HepG2 (cell line): Measurements from ENCODE around the gene MGAT2. TPM values are rescaled to one million over a fixed set of nuclear protein-coding genes. Genes with fewer than 3 reads are reported as not detected.

Source experiments
- BRCA1 ChIP-seq: sonication (generic); formaldehyde crosslinking; IDR thresholded peaks from 2 replicates; pipeline ENCODE4 v1.4.0; 2020; ENCODE audit warnings: missing genetic modification reagents
- GATAD1 ChIP-seq: IDR thresholded peaks from 2 replicates; pipeline ENCODE4 v1.6.1; 2016; ENCODE audit warnings: missing genetic modification reagents, missing compliant biosample characterization
- HDAC1 ChIP-seq: sonication (generic); formaldehyde crosslinking; IDR thresholded peaks from 2 replicates; pipeline ENCODE4 v1.5.1; 2020; ENCODE audit warnings: mild to moderate bottlenecking, missing genetic modification reagents
- KDM5B ChIP-seq: sonication (generic); formaldehyde crosslinking; IDR thresholded peaks from 2 replicates; pipeline ENCODE4 v1.4.0; 2020; ENCODE audit warnings: missing genetic modification reagents, mild to moderate bottlenecking, borderline replicate concordance
- MIER3 ChIP-seq: IDR thresholded peaks from 2 replicates; pipeline ENCODE4 v1.6.1; 2016; ENCODE audit warnings: missing compliant biosample characterization, borderline replicate concordance
- PHF20 ChIP-seq: sonication (generic); formaldehyde crosslinking; IDR thresholded peaks from 2 replicates; pipeline ENCODE4 v1.5.0; 2020; ENCODE audit warnings: mild to moderate bottlenecking, missing genetic modification reagents
- POGK ChIP-seq: sonication (generic); formaldehyde crosslinking; conservative IDR thresholded peaks from 2 replicates; pipeline ENCODE4 v1.8.0; 2022; ENCODE audit warnings: mild to moderate bottlenecking, moderate library complexity, missing genetic modification reagents
- PRDM4 ChIP-seq: sonication (generic); formaldehyde crosslinking; IDR thresholded peaks from 2 replicates; pipeline ENCODE4 v1.9.0; 2021; ENCODE audit warnings: missing genetic modification reagents, borderline replicate concordance
- RELA ChIP-seq: sonication (generic); formaldehyde crosslinking; IDR thresholded peaks from 2 replicates; pipeline ENCODE4 v1.4.0; 2020; ENCODE audit warnings: missing genetic modification reagents
- RFX5 ChIP-seq: IDR thresholded peaks from 2 replicates; pipeline ENCODE4 v1.6.1; 2011; ENCODE audit warnings: low read depth, low read length, improper control_type of control experiment
- SIN3B ChIP-seq: fragments of 150-350 bp; IDR thresholded peaks from 2 replicates; pipeline ENCODE4 v1.6.1; 2014; ENCODE audit warnings: low read length
- TBX3 ChIP-seq: fragments of 450-650 bp; IDR thresholded peaks from 2 replicates; pipeline ENCODE4 v1.6.1; 2017; ENCODE audit warnings: antibody characterized with exemption, mild to moderate bottlenecking, inconsistent platforms, borderline replicate concordance
- YEATS4 ChIP-seq: sonication (generic); formaldehyde crosslinking; IDR thresholded peaks from 2 replicates; pipeline ENCODE4 v1.4.0; 2020; ENCODE audit warnings: missing genetic modification reagents, borderline replicate concordance
- ZBTB8A ChIP-seq: sonication (generic); formaldehyde crosslinking; IDR thresholded peaks from 2 replicates; pipeline ENCODE4 v1.4.0; 2020; ENCODE audit warnings: mild to moderate bottlenecking, low read depth, missing genetic modification reagents, borderline replicate concordance
- ZFX ChIP-seq: sonication (generic); formaldehyde crosslinking; IDR thresholded peaks from 2 replicates; pipeline ENCODE4 v1.4.0; 2020; ENCODE audit warnings: mild to moderate bottlenecking, low read depth, missing genetic modification reagents, moderate library complexity
- ZMYM2 ChIP-seq: sonication (generic); formaldehyde crosslinking; IDR thresholded peaks from 2 replicates; pipeline ENCODE4 v1.8.0; 2022; ENCODE audit warnings: mild to moderate bottlenecking, missing genetic modification reagents
- ZMYM3 ChIP-seq: sonication (generic); formaldehyde crosslinking; IDR thresholded peaks from 2 replicates; pipeline ENCODE4 v1.5.1; 2020; ENCODE audit warnings: mild to moderate bottlenecking, missing genetic modification reagents
- ZNF143 ChIP-seq: sonication (generic); formaldehyde crosslinking; IDR thresholded peaks from 2 replicates; pipeline ENCODE4 v1.4.0; 2020; ENCODE audit warnings: missing genetic modification reagents
- ZNF3 ChIP-seq: IDR thresholded peaks from 2 replicates; pipeline ENCODE4 v1.7.0; 2017; ENCODE audit warnings: inconsistent platforms
- ZNF652 ChIP-seq: IDR thresholded peaks from 2 replicates; pipeline ENCODE4 v1.6.1; 2016; ENCODE audit warnings: low read depth, borderline replicate concordance
- polyA plus RNA-seq, 8 experiments: library from polyadenylated mRNA; depleted of rRNA in 3 of 8; stranded (reverse) in 7 of 8; unstranded in 1 of 8; fragments of >200 nt; fragmentation: Illumina TruSeq in 4 of 8; extraction: Trizol in 4 of 8; gene quantifications; 2 replicates each; pipeline versions ENCODE4 v1.2.1 to v1.2.3, GENCODE V29; 2011 to 2016; ENCODE audit warnings: low read depth in 4 of 8, missing spikeins in 1 of 8, mixed read lengths in 1 of 8; ENCODE audit not compliant: insufficient read depth in 1 of 8
- total RNA-seq, 5 experiments: library from RNA; depleted of rRNA; stranded (reverse); fragments of >200 nt; fragmentation: Illumina TruSeq; extraction: Trizol; gene quantifications; 2 replicates each; pipeline ENCODE4 v1.2.3, GENCODE V29; 2016; ENCODE audit warnings: low read depth in 1 of 5
- TF ChIP-seq, protein P1 (sequence below): IDR thresholded peaks from 2 replicates; pipeline ENCODE4 v1.6.1; 2016; ENCODE audit warnings: low read depth, control low read depth
- TF ChIP-seq, protein P2 (sequence below): IDR thresholded peaks from 2 replicates; pipeline ENCODE4 v1.6.1; 2016

The MGAT2 gene
- total and polyA plus RNA-seq, 2 of the 13 experiments (the other 11 are each of a cell fraction or from before 2014, with no cell fraction given), result 12.9 to 51.9 TPM

GRCh38 chr14:49585803-49586672 is 34.6 kb upstream of the MGAT2 start, which contains the start of gene RPS29 (continued):
- peak; percentile 82 for TF ChIP-seq GATAD1 (CRISPR knock-in tag)
- peak; percentile 72 for TF ChIP-seq HDAC1 (CRISPR knock-in tag)
- peak; percentile 54; the same call in 1 of the 2 replicates for TF ChIP-seq BRCA1 (CRISPR knock-in tag)
- no peak for TF ChIP-seq ZBTB8A (CRISPR knock-in tag)
- TF ChIP-seq, protein P1, sequence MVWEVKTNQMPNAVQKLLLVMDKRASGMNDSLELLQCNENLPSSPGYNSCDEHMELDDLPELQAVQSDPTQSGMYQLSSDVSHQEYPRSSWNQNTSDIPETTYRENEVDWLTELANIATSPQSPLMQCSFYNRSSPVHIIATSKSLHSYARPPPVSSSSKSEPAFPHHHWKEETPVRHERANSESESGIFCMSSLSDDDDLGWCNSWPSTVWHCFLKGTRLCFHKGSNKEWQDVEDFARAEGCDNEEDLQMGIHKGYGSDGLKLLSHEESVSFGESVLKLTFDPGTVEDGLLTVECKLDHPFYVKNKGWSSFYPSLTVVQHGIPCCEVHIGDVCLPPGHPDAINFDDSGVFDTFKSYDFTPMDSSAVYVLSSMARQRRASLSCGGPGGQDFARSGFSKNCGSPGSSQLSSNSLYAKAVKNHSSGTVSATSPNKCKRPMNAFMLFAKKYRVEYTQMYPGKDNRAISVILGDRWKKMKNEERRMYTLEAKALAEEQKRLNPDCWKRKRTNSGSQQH (CRISPR knock-in tag), result no peak
- 0 out of 2 replicates have a peak, but pooled peaks have one; percentile 47 for TF ChIP-seq TBX3
- TF ChIP-seq ZNF3 (CRISPR knock-in tag), result peak; percentile 65
- TF ChIP-seq ZMYM3 (CRISPR knock-in tag), result peak; percentile 76
- TF ChIP-seq ZFX (CRISPR knock-in tag), result peak; percentile 91
- TF ChIP-seq POGK, result no peak
- peak; percentile 45 for TF ChIP-seq PHF20 (CRISPR knock-in tag)
- peak; percentile 91 for TF ChIP-seq YEATS4 (CRISPR knock-in tag)
- no peak for TF ChIP-seq RELA (CRISPR knock-in tag)
- no peak for TF ChIP-seq PRDM4 (CRISPR knock-in tag)
- TF ChIP-seq ZNF652 (CRISPR knock-in tag), result no peak
- no peak for TF ChIP-seq SIN3B
- TF ChIP-seq, protein P2, sequence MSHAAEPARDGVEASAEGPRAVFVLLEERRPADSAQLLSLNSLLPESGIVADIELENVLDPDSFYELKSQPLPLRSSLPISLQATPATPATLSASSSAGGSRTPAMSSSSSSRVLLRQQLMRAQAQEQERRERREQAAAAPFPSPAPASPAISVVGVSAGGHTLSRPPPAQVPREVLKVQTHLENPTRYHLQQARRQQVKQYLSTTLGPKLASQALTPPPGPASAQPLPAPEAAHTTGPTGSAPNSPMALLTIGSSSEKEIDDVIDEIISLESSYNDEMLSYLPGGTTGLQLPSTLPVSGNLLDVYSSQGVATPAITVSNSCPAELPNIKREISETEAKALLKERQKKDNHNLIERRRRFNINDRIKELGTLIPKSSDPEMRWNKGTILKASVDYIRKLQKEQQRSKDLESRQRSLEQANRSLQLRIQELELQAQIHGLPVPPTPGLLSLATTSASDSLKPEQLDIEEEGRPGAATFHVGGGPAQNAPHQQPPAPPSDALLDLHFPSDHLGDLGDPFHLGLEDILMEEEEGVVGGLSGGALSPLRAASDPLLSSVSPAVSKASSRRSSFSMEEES (CRISPR knock-in tag), result peak; percentile 45; the same call in 1 of the 2 replicates
- peak; percentile 99 for TF ChIP-seq ZMYM2 (CRISPR knock-in tag)
- TF ChIP-seq RFX5, result peak; percentile 77
- TF ChIP-seq KDM5B (CRISPR knock-in tag), result peak; percentile 70; the same call in 1 of the 2 replicates
- TF ChIP-seq ZNF143 (CRISPR knock-in tag), result peak; percentile 89
- TF ChIP-seq MIER3 (CRISPR knock-in tag), result peak; percentile 46; the same call in 1 of the 2 replicates
